H1 (cell line): ENCODE data around the gene PYGL. TPM values are rescaled to one million over a fixed set of nuclear protein-coding genes. Genes with fewer than 3 reads are reported as not detected.

ENCODE experiments used
- BRCA1 ChIP-seq: IDR thresholded peaks from 2 replicates; pipeline ENCODE4 v1.6.1; 2012; ENCODE audit warnings: low read depth, low read length, improper control_type of control experiment
- EZH2 ChIP-seq: fragments of 200-600 bp; sonication (generic); IDR thresholded peaks from 2 replicates; pipeline ENCODE4 v1.7.1; 2012; ENCODE audit warnings: low read depth, mild to moderate bottlenecking, moderate library complexity, low read length, inconsistent platforms; ENCODE audit not compliant: severe bottlenecking
- HDAC6 ChIP-seq: IDR thresholded peaks from one replicate; pipeline ENCODE4 v1.7.1; 2012; ENCODE audit warnings: low read depth, mild to moderate bottlenecking, inconsistent platforms, low read length, moderate library complexity
- KDM5A ChIP-seq: fragments of 200-600 bp; IDR thresholded peaks from 2 replicates; pipeline ENCODE4 v1.7.1; 2012; ENCODE audit warnings: mild to moderate bottlenecking, low read length, inconsistent platforms, mixed read lengths
- PHF8 ChIP-seq: fragments of 200-600 bp; sonication (generic); conservative IDR thresholded peaks from 2 replicates; pipeline ENCODE4 v1.7.1; 2012; ENCODE audit warnings: low read depth, mild to moderate bottlenecking, inconsistent platforms, low read length, moderate library complexity
- SIN3A ChIP-seq, 2 experiments: IDR thresholded peaks in 1 of 2; conservative IDR thresholded peaks in 1 of 2; 2 replicates each; pipeline ENCODE4 v1.6.1; 2011 to 2012; ENCODE audit warnings: low read length in 2 of 2, improper control_type of control experiment in 1 of 2, low read depth in 1 of 2, mild to moderate bottlenecking in 1 of 2
- TCF12 ChIP-seq: IDR thresholded peaks from 2 replicates; pipeline ENCODE4 v1.6.1; 2011; ENCODE audit warnings: low read depth, mild to moderate bottlenecking, low read length
- polyA plus RNA-seq, 7 experiments: library from polyadenylated mRNA; depleted of rRNA in 3 of 7; stranded (reverse) in 5 of 7; unstranded in 2 of 7; fragments of >200 nt in 5 of 7; fragments of 200-250 nt in 2 of 7; gene quantifications; 1 replicate in 5 of 7; 2 replicates in 1 of 7; 4 replicates in 1 of 7; pipeline versions ENCODE4 v1.2.1 to v1.2.3, GENCODE V29; 2011 to 2013; ENCODE audit warnings: missing spikeins in 2 of 7, mixed read lengths in 2 of 7
- total RNA-seq: library from RNA; stranded (reverse); fragmentation: NEBNext Ultra II Directional; extraction: Animal tissue kit (Norgen Biotek cat#: 25700); gene quantifications from 2 replicates; pipeline ENCODE4 v1.2.1, GENCODE V29; 2021

Gene PYGL
- total and polyA plus RNA-seq, 2 of the 8 experiments (the other 6 are each of a cell fraction or from before 2014, with no cell fraction given): 26.1 to 50.5 TPM

- TF ChIP-seq HDAC6 (no peak), KDM5A (no peak), BRCA1 (no peak), SIN3A (conservative IDR thresholded peaks at IDR 0.05 in 1 of 2, IDR thresholded peaks at IDR 0.05 in 1 of 2; ENCODE audit: low read depth in 1 of 2, low read length in 2 of 2) (no peak), PHF8 (no peak), TCF12 (no peak), EZH2 (no peak)
Observed at GRCh38 chr14:50871228-50871627, 73.1 kb downstream of the PYGL start (continued).
